Fibroblast of skin of right biceps (primary cell): ENCODE data around the gene MYOZ1.
"Not testable (repeated sequence)": the region's sequence is repeated elsewhere in the genome, so short reads cannot be mapped to it uniquely, and the experiment has no call there.

ENCODE experiments used
- DNase-seq: peaks from one replicate; pipeline ENCODE4 v3.0.0-alpha.2; 2013

MYOZ1 gene

GRCh38 chr10:73647211-73647874 is 6.1 kb upstream of the MYOZ1 start:
- peak; percentile 55 for DNase-seq

GRCh38 chr10:73646598-73647041 is 5.3 kb upstream of the MYOZ1 start:
- DNase-seq, result no peak

GRCh38 chr10:73645251-73645650 is 4.0 kb upstream of the MYOZ1 start:
- DNase-seq, result no peak

- DNase-seq, result no peak
These were observed 3.5 kb upstream of the MYOZ1 start for GRCh38 chr10:73644767-73645166.

- peak; percentile 70 for DNase-seq
These were observed 2.9 kb upstream of the MYOZ1 start for GRCh38 chr10:73644015-73644743.

GRCh38 chr10:73643362-73643761 is 2.1 kb upstream of the MYOZ1 start:
- DNase-seq, result no peak

- DNase-seq, result no peak
These were observed 2.0 kb downstream of the MYOZ1 start for GRCh38 chr10:73639286-73639685.

GRCh38 chr10:73635781-73636180 is 5.5 kb downstream of the MYOZ1 start:
- no peak for DNase-seq

- no peak for DNase-seq
These were observed 6.9 kb downstream of the MYOZ1 start for GRCh38 chr10:73634421-73634820.

- DNase-seq, result no peak
These were observed 12.1 kb downstream of the MYOZ1 start for GRCh38 chr10:73629165-73629564.

- no peak for DNase-seq
These were observed 12.9 kb downstream of the MYOZ1 start for GRCh38 chr10:73628405-73628804.

- DNase-seq, result no peak
These were observed 14.0 kb downstream of the MYOZ1 start for GRCh38 chr10:73627300-73627699.

GRCh38 chr10:73625884-73626752 is 15.2 kb downstream of the MYOZ1 start:
- DNase-seq, result peak; percentile 98

GRCh38 chr10:73625004-73625883 is 16.0 kb downstream of the MYOZ1 start:
- DNase-seq, result peak; percentile 19

- DNase-seq, result no peak
These were observed 18.2 kb downstream of the MYOZ1 start for GRCh38 chr10:73623056-73623455.

GRCh38 chr10:73620974-73621373 is 20.3 kb downstream of the MYOZ1 start:
- DNase-seq, result not testable (repeated sequence)

GRCh38 chr10:73617143-73617542 is 24.1 kb downstream of the MYOZ1 start:
- DNase-seq, result not testable (repeated sequence)

- DNase-seq, result no peak
These were observed 26.6 kb downstream of the MYOZ1 start for GRCh38 chr10:73614720-73615119.

- no peak for DNase-seq
These were observed 32.2 kb downstream of the MYOZ1 start for GRCh38 chr10:73609116-73609515.

- DNase-seq, result no peak
These were observed 39.8 kb downstream of the MYOZ1 start for GRCh38 chr10:73601486-73601921.

GRCh38 chr10:73597346-73597745 is 43.9 kb downstream of the MYOZ1 start:
- DNase-seq, result no peak

GRCh38 chr10:73593812-73594211 is 47.5 kb downstream of the MYOZ1 start:
- DNase-seq, result no peak
